ENCODE measurements around the gene UMODL1.

Gene UMODL1

DNA sequence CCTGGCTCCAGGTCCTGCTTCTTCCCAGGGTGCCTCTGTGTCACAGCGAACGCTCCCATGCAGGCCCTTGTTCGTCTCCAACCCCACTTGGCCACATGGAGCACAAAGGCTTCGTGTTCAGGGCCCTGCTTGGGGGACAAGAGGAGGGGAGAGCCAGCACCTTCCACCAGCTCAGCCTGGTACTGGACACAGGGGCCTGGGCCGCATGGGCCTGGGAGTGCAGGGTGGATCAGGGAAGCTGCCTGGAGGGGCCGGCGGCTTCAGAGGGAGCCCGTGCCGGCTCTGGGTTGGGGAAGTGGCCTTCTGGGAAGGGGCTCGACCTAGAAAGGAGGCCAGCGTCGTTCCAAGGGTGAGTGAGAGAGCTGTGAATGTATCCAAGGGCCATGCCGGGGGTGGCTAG is 53.0 kb downstream of the UMODL1 start (continued):
- TF ChIP-seq, protein P1, sequence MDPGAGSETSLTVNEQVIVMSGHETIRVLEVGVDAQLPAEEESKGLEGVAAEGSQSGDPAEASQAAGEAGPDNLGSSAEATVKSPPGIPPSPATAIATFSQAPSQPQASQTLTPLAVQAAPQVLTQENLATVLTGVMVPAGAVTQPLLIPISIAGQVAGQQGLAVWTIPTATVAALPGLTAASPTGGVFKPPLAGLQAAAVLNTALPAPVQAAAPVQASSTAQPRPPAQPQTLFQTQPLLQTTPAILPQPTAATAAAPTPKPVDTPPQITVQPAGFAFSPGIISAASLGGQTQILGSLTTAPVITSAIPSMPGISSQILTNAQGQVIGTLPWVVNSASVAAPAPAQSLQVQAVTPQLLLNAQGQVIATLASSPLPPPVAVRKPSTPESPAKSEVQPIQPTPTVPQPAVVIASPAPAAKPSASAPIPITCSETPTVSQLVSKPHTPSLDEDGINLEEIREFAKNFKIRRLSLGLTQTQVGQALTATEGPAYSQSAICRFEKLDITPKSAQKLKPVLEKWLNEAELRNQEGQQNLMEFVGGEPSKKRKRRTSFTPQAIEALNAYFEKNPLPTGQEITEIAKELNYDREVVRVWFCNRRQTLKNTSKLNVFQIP (CRISPR knock-in tag; IDR thresholded peaks at IDR 0.05; ENCODE audit: borderline replicate concordance, low read depth), result no peak
- TF ChIP-seq, protein P2, sequence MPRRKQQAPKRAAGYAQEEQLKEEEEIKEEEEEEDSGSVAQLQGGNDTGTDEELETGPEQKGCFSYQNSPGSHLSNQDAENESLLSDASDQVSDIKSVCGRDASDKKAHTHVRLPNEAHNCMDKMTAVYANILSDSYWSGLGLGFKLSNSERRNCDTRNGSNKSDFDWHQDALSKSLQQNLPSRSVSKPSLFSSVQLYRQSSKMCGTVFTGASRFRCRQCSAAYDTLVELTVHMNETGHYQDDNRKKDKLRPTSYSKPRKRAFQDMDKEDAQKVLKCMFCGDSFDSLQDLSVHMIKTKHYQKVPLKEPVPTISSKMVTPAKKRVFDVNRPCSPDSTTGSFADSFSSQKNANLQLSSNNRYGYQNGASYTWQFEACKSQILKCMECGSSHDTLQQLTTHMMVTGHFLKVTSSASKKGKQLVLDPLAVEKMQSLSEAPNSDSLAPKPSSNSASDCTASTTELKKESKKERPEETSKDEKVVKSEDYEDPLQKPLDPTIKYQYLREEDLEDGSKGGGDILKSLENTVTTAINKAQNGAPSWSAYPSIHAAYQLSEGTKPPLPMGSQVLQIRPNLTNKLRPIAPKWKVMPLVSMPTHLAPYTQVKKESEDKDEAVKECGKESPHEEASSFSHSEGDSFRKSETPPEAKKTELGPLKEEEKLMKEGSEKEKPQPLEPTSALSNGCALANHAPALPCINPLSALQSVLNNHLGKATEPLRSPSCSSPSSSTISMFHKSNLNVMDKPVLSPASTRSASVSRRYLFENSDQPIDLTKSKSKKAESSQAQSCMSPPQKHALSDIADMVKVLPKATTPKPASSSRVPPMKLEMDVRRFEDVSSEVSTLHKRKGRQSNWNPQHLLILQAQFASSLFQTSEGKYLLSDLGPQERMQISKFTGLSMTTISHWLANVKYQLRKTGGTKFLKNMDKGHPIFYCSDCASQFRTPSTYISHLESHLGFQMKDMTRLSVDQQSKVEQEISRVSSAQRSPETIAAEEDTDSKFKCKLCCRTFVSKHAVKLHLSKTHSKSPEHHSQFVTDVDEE (CRISPR knock-in tag; IDR thresholded peaks at IDR 0.05), result no peak
- TF ChIP-seq ZNF565 (CRISPR knock-in tag; conservative IDR thresholded peaks at IDR 0.05; ENCODE audit: low read depth), result no peak
- no peak for TF ChIP-seq ARNTL (CRISPR knock-in tag; IDR thresholded peaks at IDR 0.05; ENCODE audit: borderline replicate concordance, low read depth)
- TF ChIP-seq, protein P3, sequence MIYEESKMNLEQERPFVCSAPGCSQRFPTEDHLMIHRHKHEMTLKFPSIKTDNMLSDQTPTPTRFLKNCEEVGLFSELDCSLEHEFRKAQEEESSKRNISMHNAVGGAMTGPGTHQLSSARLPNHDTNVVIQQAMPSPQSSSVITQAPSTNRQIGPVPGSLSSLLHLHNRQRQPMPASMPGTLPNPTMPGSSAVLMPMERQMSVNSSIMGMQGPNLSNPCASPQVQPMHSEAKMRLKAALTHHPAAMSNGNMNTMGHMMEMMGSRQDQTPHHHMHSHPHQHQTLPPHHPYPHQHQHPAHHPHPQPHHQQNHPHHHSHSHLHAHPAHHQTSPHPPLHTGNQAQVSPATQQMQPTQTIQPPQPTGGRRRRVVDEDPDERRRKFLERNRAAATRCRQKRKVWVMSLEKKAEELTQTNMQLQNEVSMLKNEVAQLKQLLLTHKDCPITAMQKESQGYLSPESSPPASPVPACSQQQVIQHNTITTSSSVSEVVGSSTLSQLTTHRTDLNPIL (CRISPR knock-in tag; IDR thresholded peaks at IDR 0.05; ENCODE audit: low read depth), result no peak
- no peak for TF ChIP-seq TOX (CRISPR knock-in tag; IDR thresholded peaks at IDR 0.05; ENCODE audit: borderline replicate concordance)
- no peak for TF ChIP-seq GLIS3 (CRISPR knock-in tag; IDR thresholded peaks at IDR 0.05)

DNA sequence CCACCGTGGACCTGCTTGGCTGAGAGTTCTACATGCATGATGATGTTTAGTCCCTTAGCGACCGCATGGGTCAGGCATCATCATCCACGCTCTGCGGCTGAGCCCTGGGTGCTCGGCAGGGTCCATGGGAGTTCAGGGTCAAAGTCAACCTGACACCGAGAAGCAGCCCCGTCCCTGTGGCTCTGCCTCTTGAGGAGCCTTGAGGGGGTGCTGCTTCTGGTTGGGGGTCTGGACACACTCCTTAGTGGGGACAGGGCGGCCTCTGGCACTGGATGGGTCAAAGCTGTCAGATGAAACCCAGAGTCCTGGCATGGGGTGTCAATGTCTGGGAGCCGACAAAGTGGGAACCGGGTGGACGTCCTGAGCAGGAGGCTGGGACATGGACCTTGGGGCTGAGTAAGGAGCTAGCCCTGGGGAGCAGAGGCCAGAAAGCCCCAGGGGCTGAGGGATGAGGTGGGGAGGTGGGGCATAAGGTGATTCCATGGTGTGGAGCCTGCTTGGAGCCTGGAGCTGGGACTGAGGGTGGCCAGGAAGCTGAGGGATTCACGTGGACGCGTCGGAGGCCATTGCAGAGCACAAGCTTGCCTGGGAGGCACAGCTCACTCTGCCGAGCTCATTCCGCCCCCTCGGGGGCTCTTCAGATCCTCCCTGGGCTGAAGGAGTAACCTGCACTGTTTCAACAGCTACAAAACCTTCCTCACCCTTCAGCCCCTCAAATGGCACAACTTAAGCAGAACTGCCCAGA is 53.9 kb downstream of the UMODL1 start:
- no peak for ATAC-seq
- no peak for TF ChIP-seq ZNF70 (CRISPR knock-in tag; IDR thresholded peaks at IDR 0.05)
- TF ChIP-seq, protein P4, sequence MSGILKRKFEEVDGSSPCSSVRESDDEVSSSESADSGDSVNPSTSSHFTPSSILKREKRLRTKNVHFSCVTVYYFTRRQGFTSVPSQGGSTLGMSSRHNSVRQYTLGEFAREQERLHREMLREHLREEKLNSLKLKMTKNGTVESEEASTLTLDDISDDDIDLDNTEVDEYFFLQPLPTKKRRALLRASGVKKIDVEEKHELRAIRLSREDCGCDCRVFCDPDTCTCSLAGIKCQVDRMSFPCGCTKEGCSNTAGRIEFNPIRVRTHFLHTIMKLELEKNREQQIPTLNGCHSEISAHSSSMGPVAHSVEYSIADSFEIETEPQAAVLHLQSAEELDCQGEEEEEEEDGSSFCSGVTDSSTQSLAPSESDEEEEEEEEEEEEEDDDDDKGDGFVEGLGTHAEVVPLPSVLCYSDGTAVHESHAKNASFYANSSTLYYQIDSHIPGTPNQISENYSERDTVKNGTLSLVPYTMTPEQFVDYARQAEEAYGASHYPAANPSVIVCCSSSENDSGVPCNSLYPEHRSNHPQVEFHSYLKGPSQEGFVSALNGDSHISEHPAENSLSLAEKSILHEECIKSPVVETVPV (CRISPR knock-in tag; IDR thresholded peaks at IDR 0.05), result no peak
- no peak for TF ChIP-seq ZNF8 (CRISPR knock-in tag; IDR thresholded peaks at IDR 0.05)
- no peak for TF ChIP-seq TOX (CRISPR knock-in tag; IDR thresholded peaks at IDR 0.05; ENCODE audit: borderline replicate concordance)
- no peak for TF ChIP-seq BACH2 (CRISPR knock-in tag; IDR thresholded peaks at IDR 0.05; ENCODE audit: borderline replicate concordance)
- no peak for TF ChIP-seq OSR1 (CRISPR knock-in tag; IDR thresholded peaks at IDR 0.05)
- no peak for TF ChIP-seq ZC3H10 (CRISPR knock-in tag; IDR thresholded peaks at IDR 0.05)
- no peak for TF ChIP-seq ARNTL (CRISPR knock-in tag; IDR thresholded peaks at IDR 0.05; ENCODE audit: borderline replicate concordance, low read depth)
- TF ChIP-seq, protein P5, sequence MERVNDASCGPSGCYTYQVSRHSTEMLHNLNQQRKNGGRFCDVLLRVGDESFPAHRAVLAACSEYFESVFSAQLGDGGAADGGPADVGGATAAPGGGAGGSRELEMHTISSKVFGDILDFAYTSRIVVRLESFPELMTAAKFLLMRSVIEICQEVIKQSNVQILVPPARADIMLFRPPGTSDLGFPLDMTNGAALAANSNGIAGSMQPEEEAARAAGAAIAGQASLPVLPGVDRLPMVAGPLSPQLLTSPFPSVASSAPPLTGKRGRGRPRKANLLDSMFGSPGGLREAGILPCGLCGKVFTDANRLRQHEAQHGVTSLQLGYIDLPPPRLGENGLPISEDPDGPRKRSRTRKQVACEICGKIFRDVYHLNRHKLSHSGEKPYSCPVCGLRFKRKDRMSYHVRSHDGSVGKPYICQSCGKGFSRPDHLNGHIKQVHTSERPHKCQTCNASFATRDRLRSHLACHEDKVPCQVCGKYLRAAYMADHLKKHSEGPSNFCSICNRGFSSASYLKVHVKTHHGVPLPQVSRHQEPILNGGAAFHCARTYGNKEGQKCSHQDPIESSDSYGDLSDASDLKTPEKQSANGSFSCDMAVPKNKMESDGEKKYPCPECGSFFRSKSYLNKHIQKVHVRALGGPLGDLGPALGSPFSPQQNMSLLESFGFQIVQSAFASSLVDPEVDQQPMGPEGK (CRISPR knock-in tag; IDR thresholded peaks at IDR 0.05; ENCODE audit: borderline replicate concordance), result no peak
- no peak for TF ChIP-seq SNAI2 (CRISPR knock-in tag; IDR thresholded peaks at IDR 0.05)
- TF ChIP-seq ESRRG (CRISPR knock-in tag; IDR thresholded peaks at IDR 0.05), result no peak
- no peak for TF ChIP-seq ZFP30 (CRISPR knock-in tag; IDR thresholded peaks at IDR 0.05)
- no peak for TF ChIP-seq ZFP3 (CRISPR knock-in tag; IDR thresholded peaks at IDR 0.05)
- no peak for TF ChIP-seq RARB (CRISPR knock-in tag; IDR thresholded peaks at IDR 0.05)
- TF ChIP-seq ISL1 (CRISPR knock-in tag; IDR thresholded peaks at IDR 0.05), result no peak
- TF ChIP-seq, protein P1 (CRISPR knock-in tag; IDR thresholded peaks at IDR 0.05; ENCODE audit: borderline replicate concordance, low read depth), result no peak
